GM21447 (cell line): Measurements from ENCODE around the gene PSMD13.

ENCODE experiments used
- ATAC-seq: cut with Tn5 transposase; IDR thresholded peaks from one replicate; pipeline ENCODE4 v1.9.1; 2021; ENCODE audit not compliant: unreplicated experiment

Gene PSMD13

DNA sequence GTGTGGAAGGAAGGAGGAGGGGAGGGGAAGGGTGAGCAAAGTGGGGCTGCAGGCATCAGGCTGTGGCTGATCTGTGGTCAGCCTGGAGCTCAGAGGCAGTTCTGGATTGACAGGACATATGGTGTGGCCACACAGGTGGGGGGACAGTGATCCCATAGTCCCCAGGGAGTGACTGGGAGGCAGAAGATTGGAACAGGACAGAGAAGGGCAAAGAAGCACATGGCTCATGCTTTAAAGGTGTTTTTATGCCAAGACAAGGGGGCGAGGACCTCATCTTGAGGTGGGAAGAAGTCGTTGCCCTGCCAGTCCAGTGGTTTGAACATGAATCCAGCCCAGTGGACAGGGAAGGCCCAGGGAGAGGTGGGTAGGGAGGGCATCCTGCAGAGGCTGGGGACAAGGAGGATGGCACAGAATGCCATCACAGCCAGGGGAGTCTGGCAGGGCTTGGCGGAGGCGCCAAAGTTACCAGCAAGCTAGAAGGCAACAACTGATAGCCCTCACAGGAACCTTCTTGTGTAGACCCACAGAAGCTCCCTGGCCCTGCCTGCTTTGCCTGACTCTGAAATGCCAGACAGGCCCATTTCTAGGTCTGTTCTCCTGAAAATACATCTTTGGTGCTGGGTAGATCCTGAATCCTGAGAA lies 32.7 kb upstream of the PSMD13 start:
- ATAC-seq, result no peak

- no peak for ATAC-seq
These were observed 32.1 kb upstream of the PSMD13 start for GRCh38 chr11:204587-205109.

GRCh38 chr11:205221-206001 lies 31.4 kb upstream of the PSMD13 start:
- no peak for ATAC-seq

DNA sequence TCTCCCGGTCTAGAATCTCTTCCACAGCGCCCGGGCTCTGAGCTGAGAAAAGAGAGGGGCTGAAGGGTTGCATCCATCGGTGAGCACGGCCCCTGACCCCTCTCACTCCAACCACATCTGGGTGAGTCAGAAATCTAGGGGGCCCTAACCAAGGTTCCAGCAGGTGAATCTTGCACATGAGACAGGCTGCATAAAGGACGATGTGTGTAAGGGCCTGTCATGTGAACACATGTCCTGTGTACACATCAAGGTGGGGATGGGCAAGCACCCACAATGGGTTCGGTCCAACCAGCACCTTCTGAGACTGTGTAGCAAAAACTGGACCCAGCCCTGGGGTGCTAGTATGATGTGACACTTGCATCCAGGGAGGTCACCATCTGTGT lies 30.8 kb upstream of the PSMD13 start:
- ATAC-seq, result no peak

DNA sequence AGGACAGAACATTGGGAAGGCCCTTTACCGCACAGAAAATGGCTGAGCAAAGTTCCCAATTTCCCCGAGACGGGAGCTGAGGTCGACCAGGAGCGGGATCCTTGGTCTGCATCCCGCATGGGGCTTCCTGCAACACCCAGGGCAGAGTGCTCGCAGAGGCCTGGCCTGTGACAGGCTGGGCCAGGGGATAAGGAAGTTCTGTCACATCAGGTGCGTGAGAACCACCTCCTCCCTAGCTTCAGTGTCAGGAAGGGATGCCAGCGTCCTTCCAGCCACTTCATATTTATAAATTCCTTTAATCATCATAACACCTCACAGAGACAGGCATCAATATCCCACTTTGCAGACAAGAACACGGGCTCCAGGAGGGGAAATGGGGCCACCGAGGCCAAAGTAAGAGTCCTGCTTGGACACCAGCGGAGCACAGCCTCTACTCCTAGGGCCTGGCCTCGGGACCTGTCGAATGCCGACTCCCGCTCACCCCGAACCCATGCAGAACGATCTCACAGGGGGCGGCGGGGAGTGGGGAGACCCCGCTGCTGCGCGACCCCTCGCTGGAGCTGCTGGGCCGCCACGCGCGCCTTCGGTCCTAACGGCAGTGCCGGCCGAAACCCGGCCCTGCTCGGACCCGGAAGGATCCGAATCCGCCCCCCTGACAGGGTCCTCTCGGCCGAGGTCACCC lies 30.1 kb upstream of the PSMD13 start:
- ATAC-seq, result peak; percentile 4

DNA sequence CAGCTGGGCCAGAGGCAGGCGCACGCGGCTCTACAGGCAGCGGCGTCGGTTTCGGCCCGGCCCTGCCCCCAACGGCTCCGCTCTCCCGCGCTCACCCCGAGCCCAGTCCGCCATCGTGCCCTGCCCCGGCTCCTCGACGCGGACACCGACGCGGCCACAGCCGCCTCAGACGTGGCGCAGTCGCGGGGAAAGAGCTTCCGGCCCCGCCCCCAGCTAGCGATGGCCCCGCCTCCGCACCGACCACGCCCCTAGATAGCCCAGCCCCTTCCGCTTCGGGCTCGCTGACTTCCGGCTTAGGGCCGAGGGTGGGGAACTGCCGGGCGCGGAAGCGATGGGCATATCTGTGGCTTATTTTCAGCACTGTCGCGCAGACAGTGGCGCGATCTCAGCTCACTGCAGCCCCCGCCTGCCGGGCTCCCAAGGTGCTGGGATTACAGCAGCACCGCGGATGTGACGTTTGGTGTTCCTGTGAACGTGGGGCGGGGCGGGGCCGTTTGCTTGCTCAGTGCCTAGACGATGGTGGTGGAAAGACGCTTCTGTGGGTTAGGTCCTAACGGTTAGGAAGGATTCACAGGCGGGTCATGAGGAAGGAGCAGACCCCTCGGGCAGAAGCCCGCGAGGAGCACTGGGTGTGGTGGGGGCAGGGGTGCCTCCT lies 29.4 kb upstream of the PSMD13 start, which contains the start of the genes BET1L and RIC8A:
Gene BET1L, minus strand, starts transcription at position 192 of the 655 bp plus-strand sequence. Its CDS starts 78 bp downstream, at position 114.
Gene RIC8A, plus strand, starts transcription at position 501 of the 655 bp plus-strand sequence. CDS start 1,147 bp downstream, outside the sequence.
- peak; percentile 72 for ATAC-seq

DNA sequence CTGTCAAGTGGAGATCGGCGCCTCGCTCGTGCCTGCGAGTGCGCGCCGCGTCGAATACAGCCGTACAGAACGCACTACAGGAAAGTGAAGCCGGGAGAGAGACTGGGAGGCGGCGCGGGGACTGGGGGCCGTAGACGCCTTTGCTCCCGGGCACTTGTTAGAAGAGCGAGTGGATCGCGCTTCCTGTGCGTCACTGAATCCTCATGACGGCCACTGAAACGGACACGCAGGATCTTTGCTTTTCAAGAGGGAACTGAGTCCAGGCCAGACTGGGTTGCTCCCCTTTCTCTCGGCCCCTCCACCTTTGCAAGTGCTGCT lies 29.0 kb upstream of the PSMD13 start:
- peak; percentile 5 for ATAC-seq

- peak; percentile 36 for ATAC-seq
These were observed 28.4 kb upstream of the PSMD13 start for GRCh38 chr11:208181-208916.

DNA sequence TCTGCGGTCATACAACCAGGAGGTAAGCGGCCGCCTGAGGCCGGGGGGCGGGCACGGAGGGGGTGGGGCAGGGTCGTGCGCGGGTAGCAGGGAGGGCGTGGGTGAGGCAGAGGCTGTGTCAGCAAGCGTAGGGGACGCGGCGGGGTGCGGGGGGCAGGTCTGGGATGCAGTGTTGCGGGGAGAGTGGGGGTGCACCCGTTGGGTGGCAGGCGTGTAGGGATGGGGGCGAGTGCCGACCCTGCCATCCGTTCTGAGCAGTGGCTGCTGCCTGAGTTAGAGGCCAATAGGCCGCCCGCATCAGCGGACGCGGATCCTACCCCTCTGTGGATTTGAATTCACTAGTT lies 27.9 kb upstream of the PSMD13 start:
- no peak for ATAC-seq

- ATAC-seq, result no peak
These were observed 27.3 kb upstream of the PSMD13 start for GRCh38 chr11:209275-210121.

DNA sequence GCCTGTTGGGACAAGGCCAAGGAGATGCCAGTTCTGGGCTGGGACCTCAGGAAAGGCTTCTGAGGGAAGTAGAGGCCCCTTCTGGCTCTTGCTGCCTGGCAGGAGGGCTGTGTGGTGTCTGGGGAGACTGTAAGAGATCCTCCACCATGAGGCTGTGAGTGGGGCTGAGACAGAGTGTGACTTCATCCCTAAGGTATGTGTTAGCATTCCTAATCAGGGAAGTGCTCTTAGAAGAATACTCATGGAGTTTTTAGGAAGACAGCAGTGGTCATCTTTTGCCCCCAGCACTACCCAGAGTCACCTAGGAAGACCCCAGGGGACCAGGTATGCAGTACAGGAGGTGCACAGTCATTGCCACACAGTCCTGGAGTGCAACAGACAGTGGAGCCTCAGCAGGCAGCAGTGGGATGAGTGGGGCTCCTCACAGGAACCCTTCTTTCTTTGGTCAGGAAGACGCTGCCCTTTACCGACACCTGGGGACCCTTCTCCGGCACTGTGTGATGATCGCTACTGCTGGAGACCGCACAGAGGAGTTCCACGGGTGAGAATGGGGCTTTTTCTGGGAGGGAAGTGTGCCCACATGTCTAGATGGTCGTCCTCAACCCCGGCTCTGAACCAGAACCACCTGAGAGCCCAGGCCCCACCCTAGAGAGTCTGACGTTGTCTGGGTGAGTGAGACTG lies 26.5 kb upstream of the PSMD13 start:
- no peak for ATAC-seq

DNA sequence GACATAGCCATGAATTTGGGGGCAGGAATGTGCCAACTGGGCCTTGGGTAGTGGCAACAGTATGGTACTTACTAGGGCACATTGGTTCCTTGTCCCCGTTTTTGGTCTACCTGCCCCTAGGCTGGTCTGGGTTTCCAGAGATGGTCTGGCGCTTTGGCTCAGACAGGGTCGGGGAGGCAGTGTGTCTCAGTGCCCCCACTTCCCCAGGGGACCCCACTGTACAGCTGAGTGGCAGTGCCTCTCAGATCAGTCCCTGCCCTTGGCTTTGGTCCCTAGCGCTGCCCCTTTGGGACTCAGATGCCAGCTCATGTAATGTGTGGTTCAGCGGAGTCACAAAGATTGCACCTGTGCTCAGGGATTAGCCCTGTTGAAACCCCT lies 26.0 kb upstream of the PSMD13 start:
- no peak for ATAC-seq

DNA sequence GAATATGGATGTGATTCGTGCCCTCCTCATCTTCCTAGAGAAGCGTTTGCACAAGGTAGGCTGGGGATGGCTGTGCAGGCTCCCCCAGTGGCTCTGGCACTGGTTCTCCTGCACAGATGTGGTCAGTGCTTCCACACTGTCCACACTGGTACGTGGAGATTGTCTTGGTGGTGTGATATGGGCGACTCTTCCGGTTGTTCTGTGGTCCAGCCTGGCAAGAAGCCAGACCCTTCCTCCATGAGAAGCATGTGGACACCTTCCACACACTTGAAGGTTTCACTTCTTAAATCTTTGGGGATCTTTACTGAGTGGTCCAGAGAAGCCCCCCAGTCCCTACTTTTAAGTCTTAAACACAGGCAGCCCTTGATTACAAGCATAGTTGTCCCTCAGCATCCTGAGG lies 25.5 kb upstream of the PSMD13 start:
- ATAC-seq, result no peak

DNA sequence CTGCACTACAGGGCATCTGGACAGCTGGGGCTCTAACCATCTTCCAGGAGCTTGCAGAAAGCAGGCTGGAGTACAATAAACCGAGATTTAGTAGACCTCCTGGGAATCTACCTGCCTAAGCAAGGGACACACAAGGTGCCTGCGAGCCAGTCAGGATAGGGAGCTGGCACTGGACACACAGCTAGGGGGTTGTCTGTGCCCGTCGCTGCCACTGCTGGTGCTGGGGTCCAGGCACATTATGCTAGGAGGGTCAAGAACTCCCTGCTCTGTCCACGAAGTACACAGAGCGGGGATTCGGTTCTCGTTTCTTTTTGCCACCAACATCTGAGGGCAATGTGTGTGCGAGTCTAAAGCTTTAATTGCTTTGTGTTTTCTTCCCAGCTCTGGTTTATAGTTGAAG lies 25.0 kb upstream of the PSMD13 start:
- ATAC-seq, result no peak

DNA sequence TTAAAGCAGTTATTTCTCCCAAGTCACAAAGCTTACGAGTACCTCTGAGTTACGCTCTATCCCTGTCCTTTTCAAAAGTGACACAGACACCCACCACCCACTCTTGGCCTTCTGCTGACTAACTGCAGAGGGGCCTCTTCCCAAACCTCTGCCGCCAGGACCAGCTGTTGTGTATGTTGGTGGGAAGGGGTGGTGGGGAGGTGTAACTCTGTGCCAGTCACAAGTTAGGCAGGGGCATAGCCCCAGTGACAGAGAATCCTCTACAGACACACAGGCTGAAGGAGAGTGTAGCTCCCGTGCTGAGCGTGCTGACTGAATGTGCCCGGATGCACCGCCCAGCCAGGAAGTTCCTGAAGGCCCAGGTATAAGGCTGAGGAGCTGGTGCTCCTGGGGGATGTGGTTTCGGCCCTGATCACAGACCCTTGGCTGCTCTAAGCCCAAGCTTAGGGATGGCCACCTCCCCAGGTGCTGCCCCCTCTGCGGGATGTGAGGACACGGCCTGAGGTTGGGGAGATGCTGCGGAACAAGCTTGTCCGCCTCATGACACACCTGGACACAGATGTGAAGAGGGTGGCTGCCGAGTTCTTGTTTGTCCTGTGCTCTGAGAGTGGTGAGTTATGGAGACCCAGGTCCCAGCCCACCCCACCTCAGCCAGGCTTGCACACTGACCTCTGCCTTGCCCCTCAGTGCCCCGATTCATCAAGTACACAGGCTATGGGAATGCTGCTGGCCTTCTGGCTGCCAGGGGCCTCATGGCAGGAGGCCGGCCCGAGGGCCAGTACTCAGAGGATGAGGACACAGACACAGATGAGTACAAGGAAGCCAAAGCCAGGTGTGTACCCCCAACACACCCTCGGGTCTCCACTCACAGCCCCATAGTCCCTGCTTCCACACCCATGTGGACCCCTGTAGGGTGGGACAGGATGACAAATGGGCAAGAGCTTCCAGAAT lies 24.4 kb upstream of the PSMD13 start:
- no peak for ATAC-seq

- ATAC-seq, result no peak
These were observed 23.7 kb upstream of the PSMD13 start for GRCh38 chr11:213111-213510.

DNA sequence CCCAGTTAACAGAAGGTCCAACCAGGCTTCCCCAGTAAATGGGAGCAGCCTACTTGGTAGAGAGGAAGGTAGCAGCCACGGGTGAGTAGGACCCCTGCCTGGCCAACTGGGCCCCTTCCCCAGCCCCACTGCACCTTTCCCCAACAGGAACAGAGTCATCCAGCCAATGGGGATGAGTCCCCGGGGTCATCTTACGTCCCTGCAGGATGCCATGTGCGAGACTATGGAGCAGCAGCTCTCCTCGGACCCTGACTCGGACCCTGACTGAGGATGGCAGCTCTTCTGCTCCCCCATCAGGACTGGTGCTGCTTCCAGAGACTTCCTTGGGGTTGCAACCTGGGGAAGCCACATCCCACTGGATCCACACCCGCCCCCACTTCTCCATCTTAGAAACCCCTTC lies 22.7 kb upstream of the PSMD13 start:
- no peak for ATAC-seq

GRCh38 chr11:215581-216037 lies 21.2 kb upstream of the PSMD13 start:
- ATAC-seq, result no peak
